MM.1S (cell line): ENCODE data around the gene TCF7L2.

Experiments
- EZH2 ChIP-seq: fragments of 300-600 bp; sonication (generic); optimal IDR thresholded peaks from 2 replicates; pipeline ENCODE3; 2017; ENCODE audit warnings: low read depth, mild to moderate bottlenecking, antibody characterized with exemption, low read length, mixed read lengths
- EZH2phosphoT487 ChIP-seq: fragments of 300-600 bp; sonication (generic); IDR thresholded peaks from 2 replicates; pipeline ENCODE4 v1.6.1; 2018; ENCODE audit warnings: antibody characterized with exemption, low read length
- TF ChIP-seq, protein P1 (sequence below): fragments of 300-600 bp; sonication (generic); IDR thresholded peaks from 2 replicates; pipeline ENCODE4 v1.5.1; 2016; ENCODE audit warnings: antibody characterized with exemption, low read length, mixed read lengths

DNA sequence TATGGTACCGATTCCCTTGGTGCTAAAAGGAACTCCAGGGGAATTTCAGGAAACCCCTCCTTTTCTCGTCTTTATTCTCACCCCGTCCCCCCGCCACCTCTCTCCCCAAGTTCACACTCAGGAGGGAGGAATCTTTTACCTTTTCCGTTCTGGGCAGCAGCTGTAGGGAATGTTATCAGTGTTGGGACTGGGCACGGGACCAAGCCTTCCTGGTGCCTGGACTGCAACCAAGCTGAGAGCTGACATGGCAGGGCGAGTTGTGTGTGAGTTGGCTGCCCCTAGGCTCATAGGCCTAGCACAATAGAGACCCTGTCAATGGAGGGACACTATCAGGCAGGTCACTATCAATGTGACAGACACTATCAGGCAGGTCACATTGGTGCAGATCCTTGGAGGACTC is 121.4 kb downstream of the TCF7L2 start:
- TF ChIP-seq EZH2phosphoT487, result no peak
- TF ChIP-seq, protein P1, sequence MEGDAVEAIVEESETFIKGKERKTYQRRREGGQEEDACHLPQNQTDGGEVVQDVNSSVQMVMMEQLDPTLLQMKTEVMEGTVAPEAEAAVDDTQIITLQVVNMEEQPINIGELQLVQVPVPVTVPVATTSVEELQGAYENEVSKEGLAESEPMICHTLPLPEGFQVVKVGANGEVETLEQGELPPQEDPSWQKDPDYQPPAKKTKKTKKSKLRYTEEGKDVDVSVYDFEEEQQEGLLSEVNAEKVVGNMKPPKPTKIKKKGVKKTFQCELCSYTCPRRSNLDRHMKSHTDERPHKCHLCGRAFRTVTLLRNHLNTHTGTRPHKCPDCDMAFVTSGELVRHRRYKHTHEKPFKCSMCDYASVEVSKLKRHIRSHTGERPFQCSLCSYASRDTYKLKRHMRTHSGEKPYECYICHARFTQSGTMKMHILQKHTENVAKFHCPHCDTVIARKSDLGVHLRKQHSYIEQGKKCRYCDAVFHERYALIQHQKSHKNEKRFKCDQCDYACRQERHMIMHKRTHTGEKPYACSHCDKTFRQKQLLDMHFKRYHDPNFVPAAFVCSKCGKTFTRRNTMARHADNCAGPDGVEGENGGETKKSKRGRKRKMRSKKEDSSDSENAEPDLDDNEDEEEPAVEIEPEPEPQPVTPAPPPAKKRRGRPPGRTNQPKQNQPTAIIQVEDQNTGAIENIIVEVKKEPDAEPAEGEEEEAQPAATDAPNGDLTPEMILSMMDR, result no peak
- no peak for TF ChIP-seq EZH2
